GM12878 (cell line): ENCODE measurements around the gene MYBPC1. TPM values are rescaled to one million over a fixed set of nuclear protein-coding genes. Genes with fewer than 3 reads are reported as not detected.

ENCODE experiments used
- ATAC-seq: fragments of 200-7000 bp; cut with Tn5 transposase; 3 replicates; pipeline ENCODE4 v1.9.1; 2020; ENCODE audit warnings: mild to moderate bottlenecking, moderate library complexity
- BruUV-seq: library from RNA; stranded (reverse); fragments of 400-500 nt; replicated peaks from 2 replicates; lab custom pipeline; 2021; lab: Mats Ljungman, UMichigan
- CTCF ChIA-PET: fragments of 300-600 bp; sonication (Branson Sonifier 250); formaldehyde crosslinking; extraction: SDS; loops from one replicate; lab custom pipeline; 2021; ENCODE audit warnings: inconsistent platforms; lab: Yijun Ruan, JAX
- POLR2A ChIA-PET: fragments of 350-600 bp; formaldehyde crosslinking; extraction: SDS; loops from one replicate; lab custom pipeline; 2021; ENCODE audit warnings: inconsistent platforms; lab: Charles Lee
- RAD21 ChIA-PET: fragments of 300-600 bp; sonication (Branson Sonifier 250); formaldehyde crosslinking; loops from one replicate; lab custom pipeline; 2023; ENCODE audit warnings: antibody characterized with exemption; ENCODE audit not compliant: unreplicated experiment; lab: Charles Lee
- SMC1A ChIA-PET: fragments of 300-600 bp; sonication (Branson Sonifier 250); formaldehyde crosslinking; loops from one replicate; lab custom pipeline; 2023; ENCODE audit not compliant: unreplicated experiment, uncharacterized antibody; lab: Charles Lee
- DNase-seq: peaks from one replicate; pipeline ENCODE4 v3.0.0-alpha.2; 2011; ENCODE audit warnings: low read depth, low spot score
- FAIRE-seq: peaks from 3 replicates; lab custom pipeline; 2011; peaks lifted over from hg19 to GRCh38; lab: Jason Lieb, UNC
- H2AFZ ChIP-seq: 2 replicates; pipeline ENCODE4 v1.6.0; 2011; ENCODE audit warnings: low read depth, low read length, control low read depth; ENCODE audit not compliant: control insufficient read depth
- H3K27ac ChIP-seq: 2 replicates; pipeline ENCODE4 v1.5.1; 2011; ENCODE audit warnings: control low read depth; ENCODE audit not compliant: control insufficient read depth, insufficient read depth
- H3K27me3 ChIP-seq, 2 experiments: replicated peaks in 1 of 2; 2 replicates each; pipeline versions ENCODE4 v1.6.0 to v1.6.1; 2011; ENCODE audit warnings: low read length in 1 of 2; ENCODE audit not compliant: control insufficient read depth in 2 of 2, insufficient read depth in 2 of 2
- H3K36me3 ChIP-seq, 2 experiments: 2 replicates each; pipeline ENCODE4 v1.5.1; 2011; ENCODE audit warnings: low read length in 1 of 2; ENCODE audit not compliant: control insufficient read depth in 2 of 2, insufficient read depth in 2 of 2
- H3K4me1 ChIP-seq: 2 replicates; pipeline ENCODE4 v1.6.1; 2011; ENCODE audit warnings: mild to moderate bottlenecking, low read length, moderate library complexity, mixed read lengths; ENCODE audit not compliant: control insufficient read depth, insufficient read depth
- H3K4me2 ChIP-seq: 2 replicates; pipeline ENCODE4 v1.6.0; 2011; ENCODE audit warnings: control low read depth; ENCODE audit not compliant: control insufficient read depth, insufficient read depth
- H3K4me3 ChIP-seq: fragments of 200-600 bp; sonication (generic); 2 replicates; pipeline ENCODE4 v1.5.1; 2016
- H3K79me2 ChIP-seq: 2 replicates; pipeline ENCODE4 v1.6.0; 2011; ENCODE audit warnings: low read length; ENCODE audit not compliant: control insufficient read depth, insufficient read depth
- H3K9ac ChIP-seq: 2 replicates; pipeline ENCODE4 v1.8.0; 2011; ENCODE audit warnings: low read length, control low read depth, mixed read lengths; ENCODE audit not compliant: control insufficient read depth, insufficient read depth
- H3K9me3 ChIP-seq: replicated peaks from 3 replicates; pipeline ENCODE4 v1.5.1; 2011; ENCODE audit warnings: mild to moderate bottlenecking, low read length; ENCODE audit not compliant: control insufficient read depth, insufficient read depth
- H4K20me1 ChIP-seq: 2 replicates; pipeline ENCODE4 v1.6.0; 2011; ENCODE audit not compliant: control insufficient read depth, insufficient read depth
- BMI1 ChIP-seq: fragments of 450-650 bp; IDR thresholded peaks from 2 replicates; pipeline ENCODE4 v1.6.1; 2016; ENCODE audit warnings: mild to moderate bottlenecking, moderate library complexity, borderline replicate concordance
- CBFB ChIP-seq: IDR thresholded peaks from 2 replicates; pipeline ENCODE4 v1.6.1; 2016; ENCODE audit warnings: antibody characterized with exemption, low read depth
- CEBPB ChIP-seq, 2 experiments: fragments of 150-350 bp in 1 of 2; IDR thresholded peaks; 2 replicates each; pipeline ENCODE4 v1.6.1; 2012 to 2014; ENCODE audit warnings: low read depth in 2 of 2, low read length in 2 of 2, borderline replicate concordance in 1 of 2, inconsistent platforms in 1 of 2
- ETV6 ChIP-seq, 2 experiments: fragments of 450-650 bp in 1 of 2; IDR thresholded peaks in 1 of 2; conservative IDR thresholded peaks in 1 of 2; 2 replicates each; pipeline ENCODE4 v1.6.1; 2014; ENCODE audit warnings: antibody characterized with exemption in 1 of 2, borderline replicate concordance in 1 of 2, low read depth in 1 of 2, mild to moderate bottlenecking in 1 of 2, moderate library complexity in 1 of 2
- MXI1 ChIP-seq: fragments of 150-350 bp; IDR thresholded peaks from 2 replicates; pipeline ENCODE4 v1.6.1; 2011; ENCODE audit warnings: low read depth, mild to moderate bottlenecking, inconsistent platforms, low read length, improper control_type of control experiment
- NFXL1 ChIP-seq: fragments of 450-650 bp; IDR thresholded peaks from 2 replicates; pipeline ENCODE4 v1.6.1; 2017; ENCODE audit warnings: antibody characterized with exemption, mild to moderate bottlenecking, borderline replicate concordance
- NR2C1 ChIP-seq: fragments of 450-650 bp; IDR thresholded peaks from 2 replicates; pipeline ENCODE4 v1.6.1; 2017; ENCODE audit warnings: antibody characterized with exemption, mild to moderate bottlenecking, moderate library complexity
- RBBP5 ChIP-seq: fragments of 200-600 bp; sonication (generic); conservative IDR thresholded peaks from 2 replicates; pipeline ENCODE4 v1.6.1; 2016
- SREBF1 ChIP-seq: IDR thresholded peaks from 2 replicates; pipeline ENCODE4 v1.6.1; 2012; ENCODE audit warnings: mild to moderate bottlenecking, low read length
- ZBED1 ChIP-seq: IDR thresholded peaks from 2 replicates; pipeline ENCODE4 v1.6.1; 2016; ENCODE audit warnings: borderline replicate concordance
- ZNF274 ChIP-seq: IDR thresholded peaks from one replicate; pipeline ENCODE4 v1.8.0; 2011; ENCODE audit not compliant: insufficient read length, insufficient read depth
- ZNF622 ChIP-seq: fragments of 450-650 bp; IDR thresholded peaks from 2 replicates; pipeline ENCODE4 v1.6.1; 2017; ENCODE audit warnings: mild to moderate bottlenecking, inconsistent platforms
- WGBS: methylation state at CpG from one replicate; pipeline ENCODE4 v1.1.6; 2016; ENCODE audit warnings: low lambda C conversion rate; ENCODE audit not compliant: insufficient replicate concordance, insufficient coverage; ENCODE audit errors: missing lambda C conversion rate; 5-methylcytosine and 5-hydroxymethylcytosine counted together
- in situ Hi-C: fragments of 300-500 bp; cut with MboI; formaldehyde crosslinking; loops from 9 replicates; pipeline ENCODE4 v1.14.3; 2018; ENCODE audit warnings: mixed read lengths
- intact Hi-C: fragments of 100-400 bp; cut with micrococcal nuclease; formaldehyde crosslinking; loops from one replicate; pipeline ENCODE4 v1.14.2; 2022; ENCODE audit not compliant: unreplicated experiment
- polyA plus RNA-seq, 11 experiments: library from polyadenylated mRNA; depleted of rRNA in 4 of 11; unstranded in 6 of 11; stranded (reverse) in 5 of 11; fragments of >200 nt; fragmentation: Nextera tagmentation in 4 of 11; fragmentation: Illumina TruSeq in 1 of 11; extraction: Ambion mirVana in 4 of 11; extraction: Trizol in 1 of 11; gene quantifications; 1 replicate in 1 of 11; 2 replicates in 10 of 11; pipeline versions ENCODE4 v1.2.1 to v1.2.3, GENCODE V29; 2011 to 2016; ENCODE audit warnings: inconsistent platforms in 2 of 11, missing spikeins in 2 of 11, low read depth in 1 of 11
- total RNA-seq, 4 experiments: library from RNA; depleted of rRNA in 3 of 4; stranded (reverse); fragments of >200 nt in 3 of 4; fragmentation: Illumina TruSeq in 1 of 4; extraction: Trizol in 1 of 4; gene quantifications; 2 replicates each; pipeline versions ENCODE4 v1.2.1 to v1.2.3, GENCODE V29; 2013 to 2021
- TF ChIP-seq, protein P1 (sequence below): fragments of 450-650 bp; IDR thresholded peaks from 2 replicates; pipeline ENCODE4 v1.6.1; 2014; ENCODE audit warnings: mild to moderate bottlenecking
- TF ChIP-seq, protein P2 (sequence below): IDR thresholded peaks from 2 replicates; pipeline ENCODE4 v1.6.1; 2012; ENCODE audit warnings: mild to moderate bottlenecking, low read depth, low read length

The MYBPC1 gene
- total and polyA plus RNA-seq, 10 of the 15 experiments (the other 5 are each of a cell fraction or from before 2014, with no cell fraction given) = not detected

DNA sequence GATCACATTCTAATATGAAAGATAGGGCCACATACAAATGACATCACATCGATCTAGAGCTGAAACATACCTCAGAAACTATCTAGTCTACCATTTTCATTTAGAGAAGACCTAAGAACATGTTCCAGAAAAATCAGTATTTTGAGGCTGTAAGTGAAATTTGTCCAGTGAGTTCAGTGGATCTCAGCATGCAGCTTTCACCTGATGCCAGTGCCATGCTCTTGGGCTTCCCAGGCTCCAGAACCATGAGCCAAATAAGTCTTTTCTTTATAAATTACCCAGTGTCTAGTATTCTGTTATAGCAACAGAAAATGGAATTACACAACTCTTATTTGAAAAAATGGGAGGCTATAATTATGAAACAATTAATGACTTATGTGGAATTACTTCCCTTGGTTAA is 111.6 kb downstream of the MYBPC1 start:
- Histone ChIP-seq H3K4me3 (no peak overlapping the region), H3K36me3 (no peaks in the 10 kb centered on the region), H4K20me1 (no peaks in the 10 kb centered on the region)
- in situ Hi-C loops = no loop called here
- TF ChIP-seq CEBPB (IDR thresholded peaks at IDR 0.05; ENCODE audit: borderline replicate concordance in 1 of 2, low read depth in 2 of 2, low read length in 2 of 2) (no peak), NFXL1 (no peak), ZBED1 (no peak), SREBF1 (no peak), BMI1 (no peak), ZNF622 (no peak), RBBP5 (no peak), ZNF274 (no peak), NR2C1 (no peak), ETV6 (conservative IDR thresholded peaks at IDR 0.05 in 1 of 2, IDR thresholded peaks at IDR 0.05 in 1 of 2; ENCODE audit: borderline replicate concordance in 1 of 2, low read depth in 1 of 2) (no peak), MXI1 (no peak), CBFB (no peak)
- TF ChIP-seq, protein P1, sequence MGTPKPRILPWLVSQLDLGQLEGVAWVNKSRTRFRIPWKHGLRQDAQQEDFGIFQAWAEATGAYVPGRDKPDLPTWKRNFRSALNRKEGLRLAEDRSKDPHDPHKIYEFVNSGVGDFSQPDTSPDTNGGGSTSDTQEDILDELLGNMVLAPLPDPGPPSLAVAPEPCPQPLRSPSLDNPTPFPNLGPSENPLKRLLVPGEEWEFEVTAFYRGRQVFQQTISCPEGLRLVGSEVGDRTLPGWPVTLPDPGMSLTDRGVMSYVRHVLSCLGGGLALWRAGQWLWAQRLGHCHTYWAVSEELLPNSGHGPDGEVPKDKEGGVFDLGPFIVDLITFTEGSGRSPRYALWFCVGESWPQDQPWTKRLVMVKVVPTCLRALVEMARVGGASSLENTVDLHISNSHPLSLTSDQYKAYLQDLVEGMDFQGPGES = no peak
- TF ChIP-seq, protein P2, sequence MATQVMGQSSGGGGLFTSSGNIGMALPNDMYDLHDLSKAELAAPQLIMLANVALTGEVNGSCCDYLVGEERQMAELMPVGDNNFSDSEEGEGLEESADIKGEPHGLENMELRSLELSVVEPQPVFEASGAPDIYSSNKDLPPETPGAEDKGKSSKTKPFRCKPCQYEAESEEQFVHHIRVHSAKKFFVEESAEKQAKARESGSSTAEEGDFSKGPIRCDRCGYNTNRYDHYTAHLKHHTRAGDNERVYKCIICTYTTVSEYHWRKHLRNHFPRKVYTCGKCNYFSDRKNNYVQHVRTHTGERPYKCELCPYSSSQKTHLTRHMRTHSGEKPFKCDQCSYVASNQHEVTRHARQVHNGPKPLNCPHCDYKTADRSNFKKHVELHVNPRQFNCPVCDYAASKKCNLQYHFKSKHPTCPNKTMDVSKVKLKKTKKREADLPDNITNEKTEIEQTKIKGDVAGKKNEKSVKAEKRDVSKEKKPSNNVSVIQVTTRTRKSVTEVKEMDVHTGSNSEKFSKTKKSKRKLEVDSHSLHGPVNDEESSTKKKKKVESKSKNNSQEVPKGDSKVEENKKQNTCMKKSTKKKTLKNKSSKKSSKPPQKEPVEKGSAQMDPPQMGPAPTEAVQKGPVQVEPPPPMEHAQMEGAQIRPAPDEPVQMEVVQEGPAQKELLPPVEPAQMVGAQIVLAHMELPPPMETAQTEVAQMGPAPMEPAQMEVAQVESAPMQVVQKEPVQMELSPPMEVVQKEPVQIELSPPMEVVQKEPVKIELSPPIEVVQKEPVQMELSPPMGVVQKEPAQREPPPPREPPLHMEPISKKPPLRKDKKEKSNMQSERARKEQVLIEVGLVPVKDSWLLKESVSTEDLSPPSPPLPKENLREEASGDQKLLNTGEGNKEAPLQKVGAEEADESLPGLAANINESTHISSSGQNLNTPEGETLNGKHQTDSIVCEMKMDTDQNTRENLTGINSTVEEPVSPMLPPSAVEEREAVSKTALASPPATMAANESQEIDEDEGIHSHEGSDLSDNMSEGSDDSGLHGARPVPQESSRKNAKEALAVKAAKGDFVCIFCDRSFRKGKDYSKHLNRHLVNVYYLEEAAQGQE = no peak
- TF ChIP-seq, all 136 proteins: peak for 0
- no peak for FAIRE-seq
- no peak for ATAC-seq
- no peaks in the 10 kb centered on the region for H3K4me1 ChIP-seq
- no TSS peak for BruUV-seq
- intact Hi-C loops = no loop called here
- H2AFZ ChIP-seq = no peak overlapping the region
- no peaks in the 10 kb centered on the region for H3K9me3 ChIP-seq
- ChIA-PET POLR2A (no interaction called here), CTCF (interaction anchor here (0.7 kb wide), 1 partner anchor 71 kb away, joined by 3 read pairs; no protein-coding TSS in a partner anchor), RAD21 (no interaction called here), SMC1A (interaction anchor here (1.1 to 1.5 kb wide), 2 partner anchors 9 to 99 kb away, joined by 3 to 4 read pairs; no protein-coding TSS in a partner anchor)
- H3K4me2 ChIP-seq = no peak overlapping the region
- no peak for DNase-seq
- H3K27ac ChIP-seq = no peak overlapping the region
- no peaks in the 10 kb centered on the region for H3K79me2 ChIP-seq
- no peak overlapping the region for H3K9ac ChIP-seq
- WGBS = 95% methylated on average over 1 of the region's 1 CpG
- H3K27me3 ChIP-seq = no peaks in the 10 kb centered on the region
